Stimulated activated CD8-positive, alpha-beta memory T cell treated with anti-CD3 and anti-CD28 coated beads, Interleukin-15, amount 100 ng/mL, for 24 hours (primary cell): ENCODE measurements around the gene TMX4.
"Not testable (repeated sequence)": the region's sequence is repeated elsewhere in the genome, so short reads cannot be mapped to it uniquely, and the experiment has no call there.

Experiments used
- DNase-seq: peaks from one replicate; pipeline ENCODE4 v3.0.0-alpha.2; 2020; ENCODE audit warnings: low read depth

TMX4 gene, protein sequence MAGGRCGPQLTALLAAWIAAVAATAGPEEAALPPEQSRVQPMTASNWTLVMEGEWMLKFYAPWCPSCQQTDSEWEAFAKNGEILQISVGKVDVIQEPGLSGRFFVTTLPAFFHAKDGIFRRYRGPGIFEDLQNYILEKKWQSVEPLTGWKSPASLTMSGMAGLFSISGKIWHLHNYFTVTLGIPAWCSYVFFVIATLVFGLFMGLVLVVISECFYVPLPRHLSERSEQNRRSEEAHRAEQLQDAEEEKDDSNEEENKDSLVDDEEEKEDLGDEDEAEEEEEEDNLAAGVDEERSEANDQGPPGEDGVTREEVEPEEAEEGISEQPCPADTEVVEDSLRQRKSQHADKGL

GRCh38 chr20:8019246-8019997 lies at the start of gene TMX4:
Gene TMX4 (minus strand): TSS chr20:8019761. CDS start chr20:8019613, 148 bp downstream.
- peak; percentile 84 for DNase-seq

- DNase-seq, result no peak
Measured at GRCh38 chr20:8067082-8067481, 47.5 kb upstream of the TMX4 start.

DNA sequence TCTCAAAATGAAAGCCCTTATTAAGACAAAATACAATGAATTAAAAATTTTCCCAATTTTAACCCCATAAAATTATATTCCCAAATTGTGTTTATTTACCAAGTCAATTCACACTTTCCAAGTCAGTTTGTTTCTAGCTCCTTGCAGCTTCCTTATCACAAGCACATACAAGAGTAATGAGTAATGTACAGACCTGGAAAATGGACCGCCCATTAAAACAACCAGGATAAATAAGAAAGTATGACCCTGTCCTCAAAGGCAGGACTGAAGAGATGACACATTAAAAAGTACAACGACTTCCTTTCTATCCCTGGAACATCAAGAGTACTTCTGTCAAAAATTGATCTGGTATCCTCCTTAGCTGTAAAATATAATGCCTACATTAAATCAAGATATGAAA lies 47.1 kb upstream of the TMX4 start:
- no peak for DNase-seq

DNA sequence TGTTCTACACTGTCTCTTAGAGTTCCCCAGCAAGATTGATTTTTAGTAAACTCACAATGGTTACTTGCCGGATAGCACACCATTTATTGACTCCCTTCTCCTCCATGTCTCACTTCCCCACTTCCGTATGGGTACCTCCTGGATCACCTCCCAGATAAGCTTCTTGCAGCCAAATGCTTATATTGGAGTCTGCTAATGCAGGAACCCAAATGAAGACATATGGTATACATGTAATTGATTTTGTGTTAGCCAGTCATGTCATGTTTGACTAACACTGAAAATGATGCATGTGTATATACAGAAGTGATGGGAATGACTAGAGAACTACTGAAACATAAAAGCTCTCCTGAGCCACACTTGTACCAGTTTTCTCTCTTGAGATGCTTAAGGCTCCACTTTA lies 46.1 kb upstream of the TMX4 start:
- DNase-seq, result no peak

GRCh38 chr20:8062756-8063155 lies 43.2 kb upstream of the TMX4 start:
- no peak for DNase-seq

DNA sequence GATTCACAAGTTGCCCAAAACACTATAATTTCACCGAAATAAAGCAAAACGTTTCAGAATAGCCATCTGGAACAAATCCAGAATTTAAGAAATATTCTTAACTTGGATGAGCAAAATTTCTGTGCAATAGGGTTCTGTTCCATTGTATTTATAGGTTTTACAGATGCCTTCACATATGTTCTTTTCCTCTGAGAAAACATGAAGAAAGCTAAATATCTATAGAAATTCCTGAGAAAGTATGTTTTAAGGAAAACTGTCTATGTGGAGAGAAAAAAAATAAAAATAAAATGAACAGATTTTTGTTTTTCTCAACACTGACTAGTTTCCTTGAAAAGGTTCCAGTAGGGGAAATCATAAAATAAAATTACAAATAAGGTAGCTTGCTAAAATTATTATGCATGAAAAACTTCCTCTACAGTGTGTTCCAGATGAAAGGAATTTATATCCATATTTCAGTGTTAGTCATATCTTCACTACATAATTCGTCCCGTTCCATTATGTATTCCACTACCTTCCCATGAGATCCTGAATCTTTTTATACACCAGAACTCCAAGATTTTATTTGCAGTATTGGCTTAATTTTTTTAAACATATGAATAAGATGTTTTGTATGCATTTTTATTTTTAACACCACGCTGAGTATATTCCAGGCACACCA lies 42.4 kb upstream of the TMX4 start:
- DNase-seq, result no peak

GRCh38 chr20:8060977-8061376 lies 41.4 kb upstream of the TMX4 start:
- no peak for DNase-seq

DNA sequence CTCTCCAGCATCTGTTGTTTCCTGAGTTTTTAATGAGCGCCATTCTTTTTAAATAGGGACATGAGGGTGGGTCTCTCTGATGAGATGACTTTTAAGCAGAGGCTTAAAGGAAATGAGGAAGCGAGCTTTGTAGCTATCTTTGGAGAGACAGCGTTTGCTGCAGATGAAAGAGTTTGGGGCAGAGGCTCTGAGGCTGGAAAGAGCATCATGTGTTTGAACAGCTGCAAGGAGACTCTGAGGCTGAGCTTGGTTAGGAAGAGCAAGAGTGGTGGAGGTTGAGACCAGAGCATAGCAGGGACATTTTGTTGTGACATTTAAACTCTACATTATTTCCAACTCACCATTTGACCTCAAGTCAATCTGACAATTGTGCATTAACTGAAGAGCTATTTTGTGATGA lies 38.3 kb upstream of the TMX4 start:
- no peak for DNase-seq

- DNase-seq, result no peak
Measured at GRCh38 chr20:8055096-8055495, 35.5 kb upstream of the TMX4 start.

GRCh38 chr20:8050157-8050837 lies 30.7 kb upstream of the TMX4 start:
- no peak for DNase-seq

GRCh38 chr20:8049310-8049709 lies 29.7 kb upstream of the TMX4 start:
- no peak for DNase-seq

DNA sequence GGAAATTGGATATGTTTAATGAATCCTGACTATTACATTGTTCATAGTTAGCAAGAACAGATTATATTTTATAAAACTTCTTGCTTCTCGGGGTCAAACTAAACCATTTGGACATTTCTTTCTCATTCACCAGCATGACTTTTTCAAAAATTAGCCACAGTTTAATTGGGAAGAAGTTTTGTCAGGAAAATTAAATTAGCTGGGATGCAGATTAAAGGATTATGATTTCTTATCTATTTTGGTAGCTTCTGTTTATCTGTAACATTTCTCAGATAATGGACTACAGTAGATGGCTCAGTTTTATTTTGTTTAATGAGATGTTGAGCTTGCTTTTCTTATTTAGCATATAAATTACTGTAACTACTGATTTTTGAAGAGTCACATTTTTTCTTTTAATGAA lies 26.4 kb upstream of the TMX4 start:
- DNase-seq, result no peak

DNA sequence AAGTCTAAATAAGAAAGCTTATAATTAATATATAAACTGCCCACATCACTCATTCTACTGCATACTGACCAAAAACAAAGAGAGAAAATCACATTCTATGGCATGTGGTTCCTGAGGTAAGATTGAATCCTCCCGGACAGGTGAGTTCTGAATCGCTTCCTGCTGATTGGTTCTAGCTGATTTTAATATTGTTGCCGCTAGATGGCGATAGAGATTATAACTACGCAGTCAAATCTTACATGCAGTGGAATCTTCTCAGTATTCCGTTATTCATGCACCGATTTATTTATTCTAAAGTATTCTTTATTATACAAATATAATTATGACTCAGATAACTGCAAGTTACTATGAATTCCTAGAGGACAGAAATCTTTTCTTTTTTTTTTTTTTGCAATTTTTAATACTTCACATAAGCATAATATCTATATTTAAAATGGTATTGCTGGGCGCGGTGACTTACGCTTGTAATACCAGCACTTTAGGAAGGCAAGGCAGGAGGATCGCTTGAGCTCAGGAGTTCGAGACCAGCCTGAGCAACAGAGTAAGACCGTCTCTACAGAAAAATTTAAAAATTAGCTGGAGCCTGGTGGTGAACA lies 24.2 kb upstream of the TMX4 start:
- no peak for DNase-seq

DNA sequence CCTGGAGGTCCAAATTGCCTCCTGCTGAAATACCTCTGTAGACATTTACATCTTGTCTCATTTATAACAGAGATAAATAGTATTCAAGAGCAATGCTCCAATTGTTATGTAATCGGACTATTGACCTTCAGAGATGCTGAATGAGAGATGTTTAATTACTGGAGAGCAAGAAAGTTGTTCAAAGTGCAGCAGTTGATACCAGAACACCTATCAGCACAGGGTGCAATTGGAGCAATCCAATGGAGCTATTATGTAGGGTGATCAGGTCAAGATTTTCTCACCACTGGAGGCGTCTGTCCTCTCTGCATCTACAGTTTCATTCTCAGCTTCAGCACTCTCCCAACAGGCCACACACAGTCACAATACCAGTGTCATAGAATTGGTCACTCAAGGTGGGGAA lies 19.5 kb upstream of the TMX4 start:
- DNase-seq, result no peak

DNA sequence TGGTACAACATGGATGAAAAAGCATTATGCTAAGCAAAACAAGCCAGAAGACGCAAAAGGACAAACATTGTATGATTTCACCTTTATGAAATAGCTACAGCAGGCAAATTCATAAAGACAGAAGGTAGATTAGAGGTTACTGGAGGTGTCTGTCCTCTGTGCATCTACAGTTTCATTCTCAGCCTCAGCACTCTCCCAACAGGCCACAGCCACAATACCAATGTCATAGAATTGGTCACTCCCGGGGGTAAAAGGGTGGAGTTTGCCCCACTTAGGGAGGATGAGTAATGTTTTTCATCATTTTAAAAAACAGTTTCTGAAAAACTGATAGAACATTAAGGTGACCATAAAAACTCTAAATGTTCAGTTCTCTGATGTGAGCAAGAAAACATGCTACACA lies 17.2 kb upstream of the TMX4 start:
- DNase-seq, result no peak

GRCh38 chr20:8033151-8033841 lies 13.7 kb upstream of the TMX4 start:
- DNase-seq, result no peak

DNA sequence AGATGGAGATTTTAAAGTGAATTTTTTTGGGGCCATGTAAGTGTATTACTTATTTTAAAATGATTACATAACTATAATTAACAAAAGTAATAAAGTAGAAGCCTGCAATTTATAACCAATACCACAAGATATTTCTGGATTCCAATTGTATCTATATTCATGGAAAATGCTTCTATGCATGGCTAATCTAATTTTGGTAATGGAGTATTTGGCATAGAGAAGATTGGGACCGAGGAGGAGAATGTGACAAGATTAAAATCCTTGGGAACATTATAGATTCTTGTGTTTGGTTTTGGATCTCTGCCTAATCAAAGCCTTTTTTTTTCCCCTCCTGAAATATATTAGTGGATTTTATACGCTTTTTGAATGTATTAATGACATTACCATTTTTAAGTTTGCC lies 12.9 kb upstream of the TMX4 start:
- DNase-seq, result no peak

GRCh38 chr20:8031539-8031938 lies 12.0 kb upstream of the TMX4 start:
- DNase-seq, result not testable (repeated sequence)

GRCh38 chr20:8021541-8022269 lies 2.1 kb upstream of the TMX4 start:
- no peak for DNase-seq

- no peak for DNase-seq
Measured at GRCh38 chr20:8020314-8021079, 936 bp upstream of the TMX4 start.
